SK-N-SH (cell line): ENCODE results near the gene TMEM198. TPM values are rescaled to one million over a fixed set of nuclear protein-coding genes. Genes with fewer than 3 reads are reported as not detected.

Source experiments
- CTCF ChIA-PET: fragments of 300-600, 350-600 bp; formaldehyde crosslinking; extraction: SDS; loops from one replicate; lab custom pipeline; 2021; lab: Yijun Ruan, JAX
- POLR2A ChIA-PET: fragments of 350-600 bp; sonication (Branson Sonifier 250); formaldehyde crosslinking; extraction: SDS; loops from one replicate; lab custom pipeline; 2020; ENCODE audit warnings: antibody characterized with exemption, inconsistent platforms; lab: Yijun Ruan, JAX
- DNase-seq: peaks from one replicate; pipeline ENCODE4 v3.0.0; 2012
- H2AFZ ChIP-seq: fragments of 200-600 bp; sonication (generic); 2 replicates; pipeline ENCODE4 v1.8.1; 2016; ENCODE audit warnings: antibody characterized with exemption, mild to moderate bottlenecking, low read depth
- H3F3A ChIP-seq: fragments of 200-600 bp; sonication (generic); replicated peaks from 2 replicates; pipeline ENCODE3; 2016; ENCODE audit warnings: antibody characterized with exemption, mild to moderate bottlenecking; ENCODE audit not compliant: insufficient read depth
- H3K27ac ChIP-seq, 2 experiments: fragments of 200-500 bp in 1 of 2; fragments of 200-600 bp in 1 of 2; sonication (Bioruptor generic) in 1 of 2; sonication (generic), shearing (Covaris generic) in 1 of 2; 2 replicates each; pipeline versions ENCODE4 v1.5.1 to v1.6.1; 2014 to 2016; ENCODE audit warnings: low read depth in 2 of 2, inconsistent platforms in 1 of 2, low read length in 1 of 2, mild to moderate bottlenecking in 1 of 2, mixed read lengths in 1 of 2
- H3K27me3 ChIP-seq: fragments of 200-600 bp; sonication (generic), shearing (Covaris generic); 2 replicates; pipeline ENCODE4 v1.6.1; 2016; ENCODE audit warnings: mixed run types; ENCODE audit not compliant: insufficient read depth
- H3K36me3 ChIP-seq, 2 experiments: fragments of 200-500 bp in 1 of 2; fragments of 200-600 bp in 1 of 2; sonication (Bioruptor generic) in 1 of 2; sonication (generic) in 1 of 2; replicated peaks in 1 of 2; 2 replicates each; pipeline versions ENCODE3 to v1.5.1; 2014 to 2016; ENCODE audit warnings: low read length in 1 of 2, mild to moderate bottlenecking in 1 of 2; ENCODE audit not compliant: insufficient read depth in 2 of 2, control insufficient read depth in 1 of 2
- H3K4me1 ChIP-seq, 2 experiments: fragments of 200-500 bp in 1 of 2; fragments of 200-600 bp in 1 of 2; sonication (Bioruptor generic) in 1 of 2; sonication (generic), shearing (Covaris generic) in 1 of 2; 2 replicates each; pipeline versions ENCODE4 v1.5.1 to v1.6.1; 2014 to 2016; ENCODE audit warnings: low read depth in 1 of 2, low read length in 1 of 2, mixed run types in 1 of 2; ENCODE audit not compliant: insufficient read depth in 2 of 2, control insufficient read depth in 1 of 2
- H3K4me2 ChIP-seq: fragments of 200-600 bp; sonication (generic), shearing (Covaris generic); 2 replicates; pipeline ENCODE4 v1.6.1; 2017; ENCODE audit warnings: mixed run types
- H3K4me3 ChIP-seq, 2 experiments: fragments of 200-500 bp in 1 of 2; fragments of 200-600 bp in 1 of 2; sonication (Bioruptor generic) in 1 of 2; sonication (generic), shearing (Covaris generic) in 1 of 2; 2 replicates each; pipeline versions ENCODE4 v1.5.1 to v1.8.1; 2014 to 2016; ENCODE audit warnings: low read depth in 2 of 2, inconsistent platforms in 1 of 2, low read length in 1 of 2, mild to moderate bottlenecking in 1 of 2, mixed read lengths in 1 of 2, moderate library complexity in 1 of 2
- H3K79me2 ChIP-seq: fragments of 200-600 bp; sonication (generic); 2 replicates; pipeline ENCODE4 v1.8.1; 2017; ENCODE audit warnings: mild to moderate bottlenecking; ENCODE audit not compliant: insufficient read depth
- H3K9ac ChIP-seq: fragments of 200-600 bp; sonication (generic); 2 replicates; pipeline ENCODE4 v1.6.1; 2017; ENCODE audit warnings: mixed run types
- H3K9me2 ChIP-seq: fragments of 200-600 bp; sonication (generic); 2 replicates; pipeline ENCODE4 v1.6.1; 2017; ENCODE audit warnings: mixed run types
- H3K9me3 ChIP-seq: fragments of 200-600 bp; sonication (generic); 2 replicates; pipeline ENCODE4 v1.6.1; 2017; ENCODE audit warnings: mixed run types, mild to moderate bottlenecking, moderate library complexity
- H4K20me1 ChIP-seq: fragments of 200-600 bp; sonication (generic); 2 replicates; pipeline ENCODE4 v1.6.1; 2017; ENCODE audit warnings: mild to moderate bottlenecking, mixed run types; ENCODE audit not compliant: insufficient read depth
- CHD2 ChIP-seq: fragments of 150-350 bp; IDR thresholded peaks from 2 replicates; pipeline ENCODE4 v1.6.1; 2018; ENCODE audit warnings: low read length; ENCODE audit not compliant: partially characterized antibody
- ELF1 ChIP-seq: IDR thresholded peaks from 2 replicates; pipeline ENCODE4 v1.4.0; 2012
- EP300 ChIP-seq, 2 experiments: IDR thresholded peaks; 2 replicates each; pipeline versions ENCODE4 v1.4.0 to v1.6.1; 2012; ENCODE audit warnings: borderline replicate concordance in 1 of 2, low read depth in 1 of 2, low read length in 1 of 2
- FOSL2 ChIP-seq: IDR thresholded peaks from 2 replicates; pipeline ENCODE4 v1.4.0; 2012; ENCODE audit warnings: low read depth, mild to moderate bottlenecking, moderate library complexity, borderline replicate concordance
- FOXJ3 ChIP-seq: sonication (generic); formaldehyde crosslinking; IDR thresholded peaks from 2 replicates; pipeline ENCODE4 v1.5.1; 2020; ENCODE audit warnings: mild to moderate bottlenecking, missing genetic modification reagents
- JUND ChIP-seq: IDR thresholded peaks from 2 replicates; pipeline ENCODE4 v1.4.0; 2012
- MEF2A ChIP-seq: IDR thresholded peaks from 2 replicates; pipeline ENCODE4 v1.4.0; 2012; ENCODE audit warnings: low read depth, borderline replicate concordance
- POLR2AphosphoS5 ChIP-seq: IDR thresholded peaks from 2 replicates; pipeline ENCODE4 v1.6.1; 2012; ENCODE audit warnings: low read depth, low read length
- RAD21 ChIP-seq: IDR thresholded peaks from 2 replicates; pipeline ENCODE4 v1.6.1; 2012; ENCODE audit warnings: mild to moderate bottlenecking, low read length
- RCOR1 ChIP-seq: fragments of 150-350 bp; IDR thresholded peaks from 2 replicates; pipeline ENCODE4 v1.6.1; 2017; ENCODE audit warnings: antibody characterized with exemption, low read length
- RXRA ChIP-seq: IDR thresholded peaks from 2 replicates; pipeline ENCODE4 v1.4.0; 2012; ENCODE audit warnings: low read depth, mild to moderate bottlenecking, borderline replicate concordance
- SMC3 ChIP-seq: IDR thresholded peaks from 2 replicates; pipeline ENCODE4 v1.6.1; 2012; ENCODE audit warnings: low read depth, low read length, improper control_type of control experiment
- TAF1 ChIP-seq: IDR thresholded peaks from 2 replicates; pipeline ENCODE4 v1.6.1; 2012; ENCODE audit warnings: low read depth, mild to moderate bottlenecking, low read length, moderate library complexity, borderline replicate concordance
- TCF12 ChIP-seq: IDR thresholded peaks from 2 replicates; pipeline ENCODE4 v1.4.0; 2012
- TEAD4 ChIP-seq: IDR thresholded peaks from 2 replicates; pipeline ENCODE4 v1.4.0; 2012; ENCODE audit warnings: mild to moderate bottlenecking, borderline replicate concordance; ENCODE audit not compliant: insufficient read depth
- USF2 ChIP-seq: fragments of 150-350 bp; IDR thresholded peaks from 2 replicates; pipeline ENCODE4 v1.6.1; 2017; ENCODE audit warnings: antibody characterized with exemption, low read length, low read depth, borderline replicate concordance
- YY1 ChIP-seq: IDR thresholded peaks from 2 replicates; pipeline ENCODE4 v1.4.0; 2012; ENCODE audit warnings: low read depth, mild to moderate bottlenecking
- whole genome bisulfite sequencing: methylation state at CpG from one replicate; pipeline ENCODE4 v1.1.6; 2017; ENCODE audit warnings: low lambda C conversion rate; 5-methylcytosine and 5-hydroxymethylcytosine counted together
- polyA plus RNA-seq, 3 experiments: library from polyadenylated mRNA; depleted of rRNA; stranded (reverse); fragments of >200 nt; gene quantifications; 2 replicates each; pipeline ENCODE4 v1.2.3, GENCODE V29; 2012
- TF ChIP-seq, protein P1 (sequence below): IDR thresholded peaks from 2 replicates; pipeline ENCODE4; 2012

Gene TMEM198
- polyA plus RNA-seq, 1 of the 3 experiments (the other 2 are of a cell fraction), result 4.7 TPM

DNA sequence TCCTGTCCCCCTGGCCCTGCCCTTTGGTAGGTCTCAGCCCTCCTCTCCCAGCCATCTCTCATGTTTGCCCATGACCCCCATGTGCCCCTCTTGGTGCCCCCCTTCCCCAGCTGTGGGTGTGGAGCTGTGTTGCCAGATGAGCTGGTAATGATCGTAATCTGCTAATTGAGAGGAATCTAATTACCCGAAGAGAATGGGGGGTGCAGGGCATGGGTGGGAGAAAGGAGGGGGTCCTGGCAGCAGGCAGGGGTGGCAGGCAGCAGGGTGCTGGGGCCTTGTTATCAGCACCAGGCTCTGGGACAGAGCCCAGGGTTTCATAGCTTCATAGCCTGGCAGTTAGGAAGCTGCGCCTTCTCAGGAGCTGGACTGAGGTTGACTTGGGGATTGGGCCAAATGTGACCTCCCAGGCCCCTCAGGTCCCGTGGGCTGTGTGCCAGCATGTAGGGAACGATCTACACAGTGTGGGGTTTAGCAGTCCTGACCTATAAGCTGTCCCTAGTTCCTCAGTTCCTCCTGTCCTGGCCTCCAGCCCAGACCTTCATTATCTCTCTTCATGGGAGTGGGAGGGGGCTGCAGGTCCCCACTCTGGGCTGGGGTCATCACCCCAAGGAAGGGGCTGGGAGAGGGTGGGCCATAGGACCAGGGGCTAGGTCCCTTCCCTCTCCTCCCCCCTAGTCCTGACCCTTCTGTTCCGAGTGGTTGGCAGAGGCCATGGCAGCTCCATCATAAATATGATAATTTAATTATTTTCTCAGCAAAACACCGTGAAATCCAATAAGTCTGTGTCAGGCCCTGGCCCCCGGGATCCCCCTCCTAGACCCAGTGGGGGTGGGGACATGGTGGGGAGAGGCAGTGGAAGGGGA is 36.0 kb upstream of the TMEM198 start (continued):
- TF ChIP-seq USF2 (no peak), FOXJ3 (CRISPR knock-in tag) (peak; percentile 96), ELF1 (no peak), YY1 (no peak), MEF2A (no peak), SMC3 (peak; percentile 22; the same call in 1 of the 2 replicates), CHD2 (peak; percentile 91), RAD21 (peak; percentile 20; the same call in 1 of the 2 replicates), TEAD4 (no peak), TAF1 (no peak), EP300 (IDR thresholded peaks at IDR 0.05; ENCODE audit: borderline replicate concordance in 1 of 2, low read depth in 1 of 2, low read length in 1 of 2) (peak in 1 of 2 experiments; percentile 96; a peak in 2 of 4 replicates), RCOR1 (peak; percentile 79)

GRCh38 chr2:219508444-219508734 is 35.4 kb upstream of the TMEM198 start:
- Histone ChIP-seq H3K4me1 (peaks cover 3 to 99% of the 10 kb centered on the region in 2 experiments; a peak in 2 of 4 replicates), H3K4me2 (no peak overlapping the region)
- TF ChIP-seq SMC3 (no peak), TEAD4 (no peak), ELF1 (no peak), TCF12 (no peak), RAD21 (no peak), RXRA (no peak), POLR2AphosphoS5 (no peak), USF2 (no peak), FOXJ3 (CRISPR knock-in tag) (no peak), JUND (no peak), MEF2A (no peak), RCOR1 (no peak), FOSL2 (no peak)
- TF ChIP-seq, protein P1, sequence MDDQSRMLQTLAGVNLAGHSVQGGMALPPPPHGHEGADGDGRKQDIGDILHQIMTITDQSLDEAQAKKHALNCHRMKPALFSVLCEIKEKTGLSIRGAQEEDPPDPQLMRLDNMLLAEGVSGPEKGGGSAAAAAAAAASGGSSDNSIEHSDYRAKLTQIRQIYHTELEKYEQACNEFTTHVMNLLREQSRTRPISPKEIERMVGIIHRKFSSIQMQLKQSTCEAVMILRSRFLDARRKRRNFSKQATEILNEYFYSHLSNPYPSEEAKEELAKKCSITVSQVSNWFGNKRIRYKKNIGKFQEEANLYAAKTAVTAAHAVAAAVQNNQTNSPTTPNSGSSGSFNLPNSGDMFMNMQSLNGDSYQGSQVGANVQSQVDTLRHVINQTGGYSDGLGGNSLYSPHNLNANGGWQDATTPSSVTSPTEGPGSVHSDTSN, result no peak
- TF ChIP-seq, all 33 proteins: peak for 0
- peak; percentile 27 for DNase-seq
- Histone ChIP-seq H3K9me3 (no peaks in the 10 kb centered on the region), H3K27ac (peak overlapping the region in 1 of 2 experiments; percentile 96; a peak in 2 of 4 replicates), H3K4me3 (no peak overlapping the region), H3K36me3 (peaks cover under 1 to 20% of the 10 kb centered on the region in 2 experiments), H3K9ac (no peak overlapping the region), H3K79me2 (no peaks in the 10 kb centered on the region), H2AFZ (no peak overlapping the region), H3K27me3 (peaks cover 5% of the 10 kb centered on the region; the same call in 1 of the 2 replicates), H4K20me1 (no peaks in the 10 kb centered on the region), H3F3A (no peaks in the 10 kb centered on the region), H3K9me2 (no peaks in the 10 kb centered on the region)
- CTCF ChIA-PET, result interaction anchor here (1.3 to 62.1 kb wide), 9 partner anchors 7 to 506 kb away, joined by 4 to 2824 read pairs (median 6); partner anchors contain the start of genes ASIC4, CHPF, GMPPA and TMEM198
- 41% methylated on average over 4 of the region's 4 CpGs for WGBS
- POLR2A ChIA-PET, result interaction anchor here (0.6 to 13.5 kb wide), 10 partner anchors 10 to 1108 kb away, joined by 3 to 210 read pairs (median 16); partner anchors contain the start of genes GMPPA and OBSL1
